HepG2 (cell line): Measurements from ENCODE around the gene ZC3H4. TPM values are rescaled to one million over a fixed set of nuclear protein-coding genes. Genes with fewer than 3 reads are reported as not detected.

ENCODE experiments used
- ATAC-seq: fragments of 200-7000 bp; cut with Tn5 transposase; 3 replicates; pipeline ENCODE4 v1.9.1; 2020; ENCODE audit warnings: mild to moderate bottlenecking, moderate library complexity
- BruUV-seq: library from RNA; stranded (reverse); fragments of 400-500 nt; replicated peaks from 2 replicates; lab custom pipeline; 2021; lab: Mats Ljungman, UMichigan
- CTCF ChIA-PET: fragments of 300-600 bp; formaldehyde crosslinking; extraction: SDS; loops from one replicate; lab custom pipeline; 2021; ENCODE audit warnings: low total read pairs, inconsistent platforms, low intra/inter-chr PET ratio; lab: Yijun Ruan, JAX
- POLR2A ChIA-PET: fragments of 350-600 bp; sonication (Branson Sonifier 250); formaldehyde crosslinking; loops from one replicate; lab custom pipeline; 2020; ENCODE audit warnings: antibody characterized with exemption, inconsistent platforms; lab: Yijun Ruan, JAX
- DNase-seq: peaks from one replicate; pipeline ENCODE4 v3.0.0-alpha.2; 2015; ENCODE audit warnings: low spot score
- FAIRE-seq: peaks from 3 replicates; lab custom pipeline; 2011; peaks lifted over from hg19 to GRCh38; lab: Jason Lieb, UNC
- H2AFZ ChIP-seq: one replicate; pipeline ENCODE4 v1.6.1; 2011; ENCODE audit warnings: low read length, inconsistent platforms
- H3K27ac ChIP-seq: fragments of 300-600 bp; 3 replicates; pipeline ENCODE4 v1.8.0; 2011; ENCODE audit warnings: mixed run types, mild to moderate bottlenecking, mixed read lengths, low read length, inconsistent platforms; ENCODE audit not compliant: insufficient read depth; ENCODE audit errors: extremely low read length
- H3K27me3 ChIP-seq, 2 experiments: fragments of 200-600 bp in 1 of 2; 2 replicates in 1 of 2; 3 replicates in 1 of 2; pipeline versions ENCODE4 v1.6.0 to v1.8.0; 2011; ENCODE audit warnings: low read length in 2 of 2, mild to moderate bottlenecking in 2 of 2, moderate library complexity in 2 of 2, inconsistent platforms in 1 of 2; ENCODE audit not compliant: insufficient read depth in 2 of 2, control insufficient read depth in 1 of 2
- H3K36me3 ChIP-seq, 2 experiments: fragments of 200-600 bp in 1 of 2; replicated peaks in 1 of 2; 2 replicates in 1 of 2; 3 replicates in 1 of 2; pipeline versions ENCODE4 v1.5.1 to v1.8.0; 2011; ENCODE audit warnings: low read length in 2 of 2, inconsistent platforms in 1 of 2; ENCODE audit not compliant: insufficient read depth in 2 of 2, control insufficient read depth in 1 of 2
- H3K4me1 ChIP-seq: 2 replicates; pipeline ENCODE4 v1.5.1; 2012; ENCODE audit warnings: low read length, inconsistent platforms; ENCODE audit not compliant: insufficient read depth
- H3K4me2 ChIP-seq: 2 replicates; pipeline ENCODE4 v1.6.0; 2011; ENCODE audit warnings: low read depth, low read length, inconsistent platforms
- H3K4me3 ChIP-seq, 3 experiments: fragments of 200-600 bp in 1 of 3; sonication (generic), shearing (Covaris generic) in 1 of 3; replicated peaks in 1 of 3; 2 replicates each; pipeline ENCODE4 v1.5.1; 2011 to 2016; ENCODE audit warnings: low read length in 3 of 3, inconsistent platforms in 2 of 3, low read depth in 2 of 3, mild to moderate bottlenecking in 2 of 3, control low read depth in 1 of 3, mixed read lengths in 1 of 3; ENCODE audit not compliant: insufficient read depth in 1 of 3
- H3K79me2 ChIP-seq: one replicate; pipeline ENCODE4 v1.6.1; 2011; ENCODE audit warnings: low read length, inconsistent platforms; ENCODE audit not compliant: insufficient read depth
- H3K9ac ChIP-seq: 2 replicates; pipeline ENCODE4 v1.6.0; 2011; ENCODE audit warnings: mild to moderate bottlenecking, low read depth, low read length, inconsistent platforms; ENCODE audit not compliant: insufficient read depth
- H3K9me3 ChIP-seq: 2 replicates; pipeline ENCODE4 v1.5.1; 2012; ENCODE audit warnings: mild to moderate bottlenecking, low read length
- H4K20me1 ChIP-seq: 2 replicates; pipeline ENCODE4 v1.6.0; 2011; ENCODE audit warnings: inconsistent platforms, mild to moderate bottlenecking, low read length, moderate library complexity; ENCODE audit not compliant: insufficient read depth
- BCL6 ChIP-seq: IDR thresholded peaks from 2 replicates; pipeline ENCODE4 v1.6.1; 2016; ENCODE audit warnings: missing genetic modification reagents, missing compliant biosample characterization
- CBX2 ChIP-seq, 2 experiments: fragments of 200-600 bp in 1 of 2; sonication (generic); formaldehyde crosslinking in 1 of 2; IDR thresholded peaks; 2 replicates each; pipeline versions ENCODE4 v1.7.0 to v1.8.1; 2018 to 2022; ENCODE audit warnings: low read depth in 2 of 2, low read length in 1 of 2, mild to moderate bottlenecking in 1 of 2, missing genetic modification reagents in 1 of 2
- CCAR2 ChIP-seq: fragments of 200-400 bp; formaldehyde crosslinking; optimal IDR thresholded peaks from 2 replicates; pipeline ENCODE3; 2018; ENCODE audit warnings: low read depth, mild to moderate bottlenecking, low read length, moderate library complexity
- DNMT3B ChIP-seq: conservative IDR thresholded peaks from 2 replicates; pipeline ENCODE4 v1.6.1; 2016; ENCODE audit warnings: missing biosample characterization, control low read depth
- FOXM1 ChIP-seq: sonication (generic); formaldehyde crosslinking; IDR thresholded peaks from 2 replicates; pipeline ENCODE4 v1.5.0; 2020; ENCODE audit warnings: missing genetic modification reagents
- FOXP1 ChIP-seq, 2 experiments: fragments of 450-650 bp in 1 of 2; IDR thresholded peaks; 2 replicates each; pipeline ENCODE4 v1.6.1; 2017 to 2018; ENCODE audit warnings: antibody characterized with exemption in 1 of 2
- KLF16 ChIP-seq, 2 experiments: sonication (generic) in 1 of 2; formaldehyde crosslinking in 1 of 2; IDR thresholded peaks; 2 replicates each; pipeline versions ENCODE4 v1.6.1 to v1.8.0; 2016 to 2023; ENCODE audit warnings: missing genetic modification reagents in 2 of 2, missing compliant biosample characterization in 1 of 2
- MYPOP ChIP-seq: sonication (generic); formaldehyde crosslinking; IDR thresholded peaks from 2 replicates; pipeline ENCODE4 v1.8.1; 2023; ENCODE audit warnings: mild to moderate bottlenecking, moderate library complexity, missing genetic modification reagents
- NCOR1 ChIP-seq: fragments of 200-600 bp; sonication (generic); IDR thresholded peaks from 2 replicates; pipeline ENCODE4 v1.7.0; 2017; ENCODE audit warnings: antibody characterized with exemption, low read length, borderline replicate concordance
- RAD21 ChIP-seq: fragments of 450-650 bp; formaldehyde crosslinking; IDR thresholded peaks from 2 replicates; pipeline ENCODE4 v1.5.0; 2020; ENCODE audit warnings: mild to moderate bottlenecking
- RARA ChIP-seq: IDR thresholded peaks from 2 replicates; pipeline ENCODE4 v1.6.1; 2016; ENCODE audit warnings: missing genetic modification reagents, missing compliant biosample characterization
- SP1 ChIP-seq, 2 experiments: fragments of 450-650 bp in 1 of 2; sonication (generic) in 1 of 2; formaldehyde crosslinking in 1 of 2; IDR thresholded peaks; 2 replicates each; pipeline versions ENCODE4 v1.4.0 to v1.6.1; 2016 to 2020; ENCODE audit warnings: missing genetic modification reagents in 1 of 2
- ZBTB39 ChIP-seq: sonication (generic); formaldehyde crosslinking; IDR thresholded peaks from 2 replicates; pipeline ENCODE4 v1.5.0; 2020; ENCODE audit warnings: missing genetic modification reagents
- ZFP36 ChIP-seq: fragments of 150-350 bp; IDR thresholded peaks from 2 replicates; pipeline ENCODE4 v1.6.1; 2018; ENCODE audit warnings: borderline replicate concordance, low read length, low read depth; ENCODE audit not compliant: partially characterized antibody
- ZMYM2 ChIP-seq: sonication (generic); formaldehyde crosslinking; IDR thresholded peaks from 2 replicates; pipeline ENCODE4 v1.8.0; 2022; ENCODE audit warnings: mild to moderate bottlenecking, missing genetic modification reagents
- ZNF280D ChIP-seq: sonication (generic); formaldehyde crosslinking; IDR thresholded peaks from 2 replicates; pipeline ENCODE4 v1.5.1; 2020; ENCODE audit warnings: mild to moderate bottlenecking, missing genetic modification reagents
- ZNF468 ChIP-seq: sonication (generic); formaldehyde crosslinking; IDR thresholded peaks from 2 replicates; pipeline ENCODE4 v1.8.0; 2022; ENCODE audit warnings: mild to moderate bottlenecking, moderate library complexity, missing genetic modification reagents
- WGBS: methylation state at CpG from one replicate; pipeline ENCODE4 v1.1.6; 2017; ENCODE audit warnings: low lambda C conversion rate; 5-methylcytosine and 5-hydroxymethylcytosine counted together
- in situ Hi-C: cut with HindIII; loops from 2 replicates; pipeline ENCODE4 v1.10.0; 2017; ENCODE audit warnings: low pct_unique_long_range_greater_than_20kb; ENCODE audit not compliant: extremely low pct_ligation_motif_present
- intact Hi-C: fragments of 100-400 bp; cut with micrococcal nuclease; formaldehyde crosslinking; loops from one replicate; pipeline ENCODE4 v1.10.0; 2022; ENCODE audit not compliant: unreplicated experiment
- polyA plus RNA-seq, 8 experiments: library from polyadenylated mRNA; depleted of rRNA in 3 of 8; stranded (reverse) in 7 of 8; unstranded in 1 of 8; fragments of >200 nt; fragmentation: Illumina TruSeq in 4 of 8; extraction: Trizol in 4 of 8; gene quantifications; 2 replicates each; pipeline versions ENCODE4 v1.2.1 to v1.2.3, GENCODE V29; 2011 to 2016; ENCODE audit warnings: low read depth in 4 of 8, missing spikeins in 1 of 8, mixed read lengths in 1 of 8; ENCODE audit not compliant: insufficient read depth in 1 of 8
- total RNA-seq, 5 experiments: library from RNA; depleted of rRNA; stranded (reverse); fragments of >200 nt; fragmentation: Illumina TruSeq; extraction: Trizol; gene quantifications; 2 replicates each; pipeline ENCODE4 v1.2.3, GENCODE V29; 2016; ENCODE audit warnings: low read depth in 1 of 5

The ZC3H4 gene
- total and polyA plus RNA-seq, 2 of the 13 experiments (the other 11 are each of a cell fraction or from before 2014, with no cell fraction given): 1.8 to 10.7 TPM

GRCh38 chr19:47109541-47110375 lies 3.8 kb downstream of the ZC3H4 start:
- Histone ChIP-seq H3K9me3 (no peaks in the 10 kb centered on the region), H3K4me1 (peaks cover 69% of the 10 kb centered on the region), H3K79me2 (peaks cover 62% of the 10 kb centered on the region), H3K27ac (peak overlapping the region; percentile 100), H4K20me1 (no peaks in the 10 kb centered on the region; the same call in 1 of the 2 replicates), H3K27me3 (no peaks in the 10 kb centered on the region; a peak in 1 of 5 replicates), H2AFZ (no peak overlapping the region), H3K9ac (peak overlapping the region; percentile 100), H3K36me3 (peaks cover 1 to 4% of the 10 kb centered on the region in 2 experiments; a peak in 4 of 5 replicates), H3K4me2 (peak overlapping the region; percentile 97), H3K4me3 (peak overlapping the region; percentile 85 to 94 (median 88))
- no peak for ATAC-seq
- no peak for DNase-seq
- POLR2A ChIA-PET: interaction anchor here (0.9 to 11.5 kb wide), 4 partner anchors 15 to 135 kb away, joined by 3 to 456 read pairs (median 4); no protein-coding TSS in a partner anchor
- in situ Hi-C loops (no loop called here), intact Hi-C loops (no loop called here)
- peak; percentile 56 for FAIRE-seq
- CTCF ChIA-PET: no interaction called here
- BruUV-seq: no TSS peak
- WGBS: 48% methylated on average over 15 of the region's 15 CpGs
- TF ChIP-seq FOXP1 (IDR thresholded peaks at IDR 0.05) (no peak), FOXP1 (CRISPR knock-in tag; IDR thresholded peaks at IDR 0.05) (peak; percentile 15; the same call in 1 of the 2 replicates), NCOR1 (no peak), DNMT3B (CRISPR knock-in tag) (peak; percentile 27; the same call in 1 of the 2 replicates), SP1 (IDR thresholded peaks at IDR 0.05) (no peak), SP1 (CRISPR knock-in tag; IDR thresholded peaks at IDR 0.05) (no peak), CBX2 (IDR thresholded peaks at IDR 0.05; ENCODE audit: low read depth, low read length) (no peak), CBX2 (CRISPR knock-in tag; IDR thresholded peaks at IDR 0.05; ENCODE audit: low read depth) (no peak), ZBTB39 (CRISPR knock-in tag) (no peak), ZFP36 (no peak), KLF16 (CRISPR knock-in tag; IDR thresholded peaks at IDR 0.05) (no peak), BCL6 (no peak), MYPOP (CRISPR knock-in tag) (no peak), ZNF280D (CRISPR knock-in tag) (no peak), RARA (CRISPR knock-in tag) (peak; percentile 6; the same call in 1 of the 2 replicates), CCAR2 (no peak), FOXM1 (CRISPR knock-in tag) (no peak), RAD21 (CRISPR knock-in tag) (no peak), ZMYM2 (CRISPR knock-in tag) (no peak), ZNF468 (CRISPR knock-in tag) (no peak)
